ENCODE results near the gene OR13C8.

OR13C8 gene

DNA sequence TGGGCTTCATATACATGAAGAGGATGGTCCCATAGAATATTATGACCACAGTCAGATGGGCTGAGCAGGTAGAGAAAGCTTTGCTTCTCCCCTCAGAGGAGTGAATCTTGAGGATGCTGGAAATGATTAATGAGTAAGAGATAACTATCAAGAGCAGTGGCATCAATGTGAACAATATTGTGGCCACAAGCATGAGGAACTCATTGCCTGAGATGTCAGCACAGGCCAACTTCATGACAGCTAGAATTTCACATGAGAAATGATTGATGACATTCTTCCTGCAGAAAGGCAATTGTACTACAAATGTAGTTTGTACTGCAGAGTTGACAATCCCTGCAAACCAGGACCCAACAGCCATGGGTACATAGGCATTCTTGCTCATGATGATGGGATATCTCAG lies 48.5 kb downstream of the OR13C8 start:
- FAIRE-seq = no peak

DNA sequence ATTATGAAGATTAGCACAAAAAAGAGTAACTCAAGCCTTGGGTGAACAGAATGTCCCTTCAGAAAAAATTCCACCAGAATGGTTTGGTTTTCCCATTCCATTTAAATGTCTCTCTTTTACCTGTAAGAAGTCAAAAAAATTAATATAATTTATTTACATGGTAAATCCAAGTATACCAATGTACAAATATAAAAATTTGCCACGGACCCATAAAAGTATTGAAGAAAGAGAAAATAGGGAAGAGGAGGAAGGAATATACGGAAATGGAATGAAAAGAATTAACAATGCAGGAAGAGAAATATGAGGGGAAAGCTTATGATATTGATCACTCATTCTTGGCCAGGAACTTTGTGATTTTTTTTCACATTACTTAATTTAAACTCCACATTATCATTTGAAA lies 49.1 kb downstream of the OR13C8 start, which contains the start of gene OR13C9:
OR13C9 (minus strand) TSS at position 101 of the 400 bp plus-strand sequence; CDS start at position 101, 0 bp downstream.
- FAIRE-seq = no peak

All from endometrium (tissue), 2 donors.